HEK293 (cell line): Measurements from ENCODE around the gene MLLT1.

Experiments
- CTCF ChIA-PET: fragments of 350-600 bp; formaldehyde crosslinking; extraction: SDS; loops from one replicate; lab custom pipeline; 2021; ENCODE audit warnings: antibody characterized with exemption; lab: Yijun Ruan, JAX
- POLR2A ChIA-PET: fragments of 300-600 bp; formaldehyde crosslinking; extraction: SDS; loops from one replicate; lab custom pipeline; 2020; ENCODE audit warnings: antibody characterized with exemption, inconsistent platforms; lab: Yijun Ruan, JAX
- H3K27ac ChIP-seq: fragments of 200-500 bp; sonication (Bioruptor generic); 2 replicates; pipeline ENCODE4 v1.5.1; 2014; ENCODE audit warnings: low read depth, low read length, control low read depth, inconsistent platforms; ENCODE audit errors: extremely low read depth
- H3K36me3 ChIP-seq, 2 experiments: fragments of 200-500 bp in 1 of 2; sonication (Bioruptor generic) in 1 of 2; 1 replicate in 1 of 2; 2 replicates in 1 of 2; pipeline ENCODE4 v1.5.1; 2014 to 2017; ENCODE audit warnings: inconsistent platforms in 2 of 2, low read length in 2 of 2; ENCODE audit not compliant: control insufficient read depth in 2 of 2, insufficient read depth in 1 of 2
- H3K4me1 ChIP-seq: fragments of 200-500 bp; sonication (Bioruptor generic); 2 replicates; pipeline ENCODE4 v1.5.1; 2014; ENCODE audit warnings: mild to moderate bottlenecking, low read length, inconsistent platforms; ENCODE audit not compliant: control insufficient read depth, insufficient read depth
- H3K4me3 ChIP-seq: 2 replicates; pipeline ENCODE4 v1.5.1; 2011; ENCODE audit warnings: low read depth, mild to moderate bottlenecking, control low read depth, low read length, moderate library complexity
- H3K9me3 ChIP-seq: fragments of 200-500 bp; sonication (Bioruptor generic); 2 replicates; pipeline ENCODE4 v1.5.1; 2014; ENCODE audit warnings: low read depth, low read length, inconsistent platforms; ENCODE audit not compliant: control insufficient read depth, insufficient read depth
- BCL11A ChIP-seq: fragments of 450-650 bp; formaldehyde crosslinking; IDR thresholded peaks from 2 replicates; pipeline ENCODE4 v1.5.1; 2016; ENCODE audit warnings: low read depth, missing biosample characterization, missing genetic modification characterization
- INSM2 ChIP-seq: fragments of 450-650 bp; formaldehyde crosslinking; IDR thresholded peaks from 2 replicates; pipeline ENCODE4 v1.5.1; 2016; ENCODE audit warnings: missing biosample characterization, missing genetic modification characterization
- KLF16 ChIP-seq: fragments of 450-650 bp; formaldehyde crosslinking; IDR thresholded peaks from 2 replicates; pipeline ENCODE4 v1.5.1; 2017; ENCODE audit warnings: missing biosample characterization, missing genetic modification characterization
- PATZ1 ChIP-seq: fragments of 450-650 bp; formaldehyde crosslinking; IDR thresholded peaks from 2 replicates; pipeline ENCODE4 v1.5.1; 2016; ENCODE audit warnings: missing biosample characterization, missing genetic modification characterization
- PRDM10 ChIP-seq: fragments of 450-650 bp; formaldehyde crosslinking; IDR thresholded peaks from 2 replicates; pipeline ENCODE4 v1.5.1; 2016; ENCODE audit warnings: missing biosample characterization, missing genetic modification characterization
- ZBTB48 ChIP-seq: fragments of 450-650 bp; formaldehyde crosslinking; IDR thresholded peaks from 2 replicates; pipeline ENCODE4 v1.5.1; 2016; ENCODE audit warnings: missing biosample characterization, missing genetic modification characterization
- ZFP3 ChIP-seq: fragments of 450-650 bp; formaldehyde crosslinking; IDR thresholded peaks from 2 replicates; pipeline ENCODE4 v1.5.1; 2016; ENCODE audit warnings: low read depth, missing biosample characterization, missing genetic modification characterization
- ZNF16 ChIP-seq: fragments of 450-650 bp; formaldehyde crosslinking; IDR thresholded peaks from 2 replicates; pipeline ENCODE4 v1.5.1; 2016; ENCODE audit warnings: low read depth, missing biosample characterization, missing genetic modification characterization
- ZNF184 ChIP-seq: fragments of 450-650 bp; IDR thresholded peaks from 2 replicates; pipeline ENCODE4 v1.5.1; 2018; ENCODE audit warnings: missing biosample characterization, mild to moderate bottlenecking, missing genetic modification characterization
- ZNF366 ChIP-seq: fragments of 450-650 bp; formaldehyde crosslinking; conservative IDR thresholded peaks from 2 replicates; pipeline ENCODE4 v1.5.1; 2016; ENCODE audit warnings: missing biosample characterization, missing genetic modification characterization
- ZNF521 ChIP-seq: fragments of 450-650 bp; formaldehyde crosslinking; IDR thresholded peaks from 2 replicates; pipeline ENCODE4 v1.5.1; 2017; ENCODE audit warnings: missing biosample characterization, mild to moderate bottlenecking, missing genetic modification characterization
- ZNF629 ChIP-seq: fragments of 450-650 bp; formaldehyde crosslinking; IDR thresholded peaks from 2 replicates; pipeline ENCODE4 v1.5.1; 2017; ENCODE audit warnings: missing biosample characterization, missing genetic modification characterization
- ZNF670 ChIP-seq: fragments of 450-650 bp; formaldehyde crosslinking; IDR thresholded peaks from 2 replicates; pipeline ENCODE4 v1.5.1; 2016; ENCODE audit warnings: missing biosample characterization, missing genetic modification characterization, low read depth
- ZXDB ChIP-seq: fragments of 450-650 bp; formaldehyde crosslinking; IDR thresholded peaks from 2 replicates; pipeline ENCODE4 v1.5.1; 2016; ENCODE audit warnings: missing biosample characterization, missing genetic modification characterization

MLLT1 gene

GRCh38 chr19:6252066-6252465 is 27.7 kb downstream of the MLLT1 start:
- TF ChIP-seq ZNF629 (tag by site-specific recombination) (no peak), KLF16 (tag by site-specific recombination) (no peak), ZNF16 (no peak)
- Histone ChIP-seq H3K9me3 (no peaks in the 10 kb centered on the region), H3K27ac (no peak overlapping the region), H3K4me1 (no peaks in the 10 kb centered on the region), H3K4me3 (no peak overlapping the region), H3K36me3 (peaks cover 5 to 36% of the 10 kb centered on the region in 2 experiments; a peak in 2 of 3 replicates)
- ChIA-PET POLR2A (no interaction called here), CTCF (no interaction called here)

GRCh38 chr19:6250909-6251308 is 28.9 kb downstream of the MLLT1 start:
- Histone ChIP-seq H3K4me1 (no peaks in the 10 kb centered on the region), H3K9me3 (no peaks in the 10 kb centered on the region), H3K27ac (no peak overlapping the region), H3K4me3 (no peak overlapping the region), H3K36me3 (peaks cover 3 to 39% of the 10 kb centered on the region in 2 experiments; a peak in 2 of 3 replicates)
- ChIA-PET POLR2A (no interaction called here), CTCF (interaction anchor here (0.6 to 0.7 kb wide), 2 partner anchors 13 to 25 kb away, joined by 4 to 10 read pairs; no protein-coding TSS in a partner anchor)
- TF ChIP-seq ZFP3 (tag by site-specific recombination): no peak

DNA sequence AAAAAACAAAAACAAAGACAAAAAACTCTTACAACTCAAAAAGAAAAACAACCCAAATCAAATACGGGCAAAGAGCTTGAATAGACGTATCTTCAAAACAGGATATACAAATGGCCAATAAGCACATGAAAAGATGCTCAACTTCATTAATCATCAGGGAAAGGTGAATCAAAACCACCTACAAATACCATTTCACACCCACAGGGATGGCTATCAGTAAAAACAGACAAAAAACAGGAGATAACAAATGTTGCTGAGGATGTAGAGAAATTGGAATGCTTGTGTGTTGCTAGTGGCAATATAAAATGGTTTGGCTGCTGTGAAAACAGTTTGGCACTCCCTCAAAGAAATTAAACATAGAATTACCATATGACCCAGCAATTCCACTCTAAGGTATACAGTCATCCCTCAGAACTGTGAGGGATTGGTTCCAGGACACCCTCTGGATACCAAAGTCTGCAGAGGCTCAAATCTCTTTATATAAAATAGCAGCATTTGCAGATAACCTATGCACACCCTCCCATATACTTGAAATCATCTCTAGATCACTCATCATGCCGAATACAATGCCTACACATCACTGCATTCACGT is 29.7 kb downstream of the MLLT1 start:
- H3K36me3 ChIP-seq: peaks cover 3 to 39% of the 10 kb centered on the region in 2 experiments; a peak in 2 of 3 replicates
- TF ChIP-seq INSM2 (tag by site-specific recombination) (no peak), ZBTB48 (tag by site-specific recombination) (no peak), ZNF184 (tag by site-specific recombination) (no peak), PATZ1 (tag by site-specific recombination) (no peak), PRDM10 (tag by site-specific recombination) (no peak), ZNF670 (tag by site-specific recombination) (no peak), ZNF366 (no peak), ZXDB (tag by site-specific recombination) (no peak), ZNF521 (tag by site-specific recombination) (no peak), BCL11A (tag by site-specific recombination) (no peak)
- ChIA-PET POLR2A (no interaction called here), CTCF (no interaction called here)
- no peak overlapping the region for H3K4me3 ChIP-seq
- no peak overlapping the region for H3K27ac ChIP-seq
- no peaks in the 10 kb centered on the region for H3K9me3 ChIP-seq
- no peaks in the 10 kb centered on the region for H3K4me1 ChIP-seq
